Fibroblast of mammary gland (primary cell): ENCODE results near the gene NLGN2.

Source experiments
- DNase-seq: peaks from one replicate; pipeline ENCODE4 v3.0.0-alpha.2; 2010; ENCODE audit warnings: low read depth
- H3K4me3 ChIP-seq: 2 replicates; pipeline ENCODE4 v1.5.1; 2011; ENCODE audit warnings: low read depth, mild to moderate bottlenecking, low read length, moderate library complexity; ENCODE audit not compliant: control insufficient read depth
- CTCF ChIP-seq: conservative IDR thresholded peaks from 2 replicates; pipeline ENCODE4 v1.5.1; 2011; ENCODE audit warnings: low read depth, low read length, inconsistent platforms; ENCODE audit not compliant: control insufficient read depth, insufficient read depth

Gene NLGN2

DNA sequence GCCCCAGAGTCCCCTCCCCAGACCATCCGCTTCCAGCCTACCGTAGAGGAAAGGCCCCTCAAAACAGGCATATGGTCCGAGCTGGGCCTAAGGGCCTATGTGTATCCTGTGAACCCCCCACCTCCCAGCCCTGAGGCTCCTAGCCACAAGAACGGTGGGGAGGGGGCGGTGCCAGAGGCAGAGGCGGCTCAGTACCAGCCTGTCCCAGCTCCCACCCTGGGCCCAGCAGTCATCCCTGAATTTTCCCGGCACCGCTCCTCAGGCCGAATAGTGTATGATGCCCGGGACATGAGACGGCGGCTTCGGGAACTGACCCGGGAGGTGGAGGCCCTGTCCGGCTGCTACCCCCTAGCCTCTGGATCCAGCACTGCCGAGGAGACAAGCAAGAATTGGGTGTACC lies 13.5 kb downstream of the NLGN2 start:
- no peak for DNase-seq
- TF ChIP-seq CTCF = no peak
- H3K4me3 ChIP-seq = no peak overlapping the region

- no peak for TF ChIP-seq CTCF
Observed at GRCh38 chr17:7423679-7424078, 16.0 kb downstream of the NLGN2 start.

DNA sequence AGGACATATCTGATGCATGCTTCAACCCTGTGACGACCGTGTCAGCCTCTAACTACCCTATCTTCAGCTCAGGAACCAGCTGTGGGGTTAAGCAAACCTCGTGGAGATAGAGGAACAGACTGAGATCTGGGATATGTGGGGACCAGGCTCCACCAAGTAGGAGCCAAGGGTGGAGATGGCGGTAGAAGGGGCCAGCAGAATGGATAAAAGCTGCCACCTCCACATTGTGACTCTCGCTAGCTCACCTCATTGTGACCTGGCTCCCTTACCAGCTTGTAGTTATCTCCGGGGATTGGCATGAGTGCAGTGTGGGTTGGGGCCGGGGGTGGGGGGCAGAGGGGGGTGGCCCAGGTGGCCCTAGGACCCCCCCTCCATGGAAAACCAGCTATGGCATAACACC lies 17.7 kb downstream of the NLGN2 start, which contains the start of gene SPEM2:
Gene SPEM2, plus strand, starts transcription at position 301 of the 400 bp plus-strand sequence. Its CDS starts 73 bp downstream, at position 374.
- no peak for TF ChIP-seq CTCF
- DNase-seq = no peak
- no peak within 1 kb of the TSS for H3K4me3 ChIP-seq

More at GRCh38 chr17:7423679-7424078, 16.0 kb downstream of the NLGN2 start:
- no peak overlapping the region for H3K4me3 ChIP-seq
- no peak for DNase-seq

DNA sequence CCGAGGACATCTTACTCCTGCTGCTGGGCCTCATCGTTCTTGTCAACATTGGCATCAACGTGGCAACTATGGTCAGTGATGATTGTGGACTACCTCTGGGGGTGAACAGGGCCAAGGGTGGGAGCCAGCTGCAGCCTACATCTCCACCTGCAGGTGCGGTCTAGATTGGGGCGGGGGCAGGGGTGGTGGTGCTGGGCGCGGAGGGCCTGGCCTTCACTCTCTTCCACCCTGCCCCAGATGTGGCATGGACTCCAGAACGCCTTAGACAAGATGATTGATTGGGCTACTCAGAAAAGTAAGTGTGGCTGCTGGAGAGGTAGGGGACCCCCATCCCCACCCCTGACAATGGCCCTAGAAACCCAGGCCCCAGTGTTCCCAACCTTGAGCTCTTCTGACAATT lies 18.1 kb downstream of the NLGN2 start:
- no peak for DNase-seq
- H3K4me3 ChIP-seq = no peak overlapping the region
- no peak for TF ChIP-seq CTCF

GRCh38 chr17:7426203-7426863 lies 18.7 kb downstream of the NLGN2 start:
- H3K4me3 ChIP-seq = no peak overlapping the region
- TF ChIP-seq CTCF = no peak

GRCh38 chr17:7426896-7427489 lies 19.3 kb downstream of the NLGN2 start:
- TF ChIP-seq CTCF = no peak
- DNase-seq = no peak
- H3K4me3 ChIP-seq = no peak overlapping the region

More at GRCh38 chr17:7426203-7426863, 18.7 kb downstream of the NLGN2 start:
- DNase-seq = no peak

DNA sequence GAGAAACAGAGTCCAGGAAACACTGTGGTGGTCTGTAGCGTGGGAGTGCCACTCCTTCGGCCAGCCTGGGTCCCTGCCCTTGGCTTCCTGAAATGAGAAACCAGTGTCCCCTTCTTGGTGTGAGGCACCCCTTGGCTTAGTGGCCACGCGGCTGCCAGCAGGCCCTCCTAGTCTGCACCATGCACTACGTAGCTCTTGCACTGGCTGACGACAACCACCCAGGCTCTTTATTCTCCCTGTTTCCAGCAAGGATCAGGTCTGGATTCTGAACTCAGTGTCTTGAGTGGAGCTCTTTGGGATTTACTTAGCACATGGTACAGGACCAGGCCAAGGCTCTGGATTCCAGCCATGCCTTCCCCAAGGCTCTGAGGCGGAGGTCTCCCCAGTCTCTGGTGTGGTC lies 19.9 kb downstream of the NLGN2 start:
- no peak overlapping the region for H3K4me3 ChIP-seq
- no peak for DNase-seq
- TF ChIP-seq CTCF = no peak
